Adrenal gland (tissue), 5 donors: ENCODE measurements around the gene SRRT.

ENCODE experiments used
- CTCF ChIP-seq, 6 experiments: fragments of 450-650 bp in 4 of 6; fragments of 200-600 bp in 2 of 6; sonication (generic) in 1 of 6; IDR thresholded peaks; 1 replicate in 5 of 6; 2 replicates in 1 of 6; pipeline versions ENCODE4 v1.5.1 to v1.8.0; 2016 to 2021; ENCODE audit warnings: antibody characterized with exemption in 6 of 6, mild to moderate bottlenecking in 2 of 6, moderate library complexity in 1 of 6
- POLR2A ChIP-seq, 2 donors: fragments of 450-650 bp; IDR thresholded peaks; one replicate each; pipeline ENCODE4 v1.6.1; 2017; ENCODE audit warnings: antibody characterized with exemption in 2 of 2, mild to moderate bottlenecking in 2 of 2, moderate library complexity in 1 of 2
- donor health status: DM: no; HTN: no; CAD: no.

DNA sequence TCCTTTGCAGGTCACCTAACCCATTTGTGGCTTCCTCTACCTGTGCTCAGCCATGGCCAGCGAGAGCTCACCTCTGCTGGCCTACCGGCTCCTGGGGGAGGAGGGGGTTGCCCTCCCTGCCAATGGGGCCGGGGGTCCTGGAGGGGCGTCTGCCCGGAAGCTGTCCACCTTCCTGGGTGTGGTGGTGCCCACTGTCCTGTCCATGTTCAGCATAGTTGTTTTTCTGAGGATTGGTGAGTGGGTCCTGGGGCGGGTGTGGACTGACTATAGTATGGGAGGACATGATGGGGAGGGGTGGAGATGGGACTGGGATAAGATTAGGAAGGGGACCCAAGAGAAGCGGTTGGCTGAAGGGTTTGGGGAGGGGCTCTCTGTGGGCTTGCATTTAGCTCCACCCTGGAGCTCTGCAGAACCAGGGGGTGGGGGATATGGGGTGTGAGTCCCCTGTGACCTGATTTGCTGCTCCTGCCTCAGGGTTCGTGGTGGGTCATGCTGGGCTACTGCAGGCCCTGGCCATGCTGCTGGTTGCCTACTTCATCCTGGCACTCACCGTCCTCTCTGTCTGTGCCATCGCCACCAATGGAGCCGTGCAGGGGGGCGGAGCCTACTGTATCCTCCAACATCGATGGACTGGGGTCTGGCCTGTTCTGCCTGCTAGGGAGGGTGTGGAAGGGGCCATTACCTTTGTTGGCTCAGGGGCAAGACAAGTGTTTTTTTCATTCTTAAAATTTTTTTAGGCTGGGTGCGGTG, 20.6 kb upstream of the SRRT start:
- TF ChIP-seq CTCF (IDR thresholded peaks at IDR 0.05) (no peak), POLR2A (IDR thresholded peaks at IDR 0.05) (no peak)
